Smooth muscle cell of the brain vasculature (primary cell): ENCODE measurements around the gene SH2D1A.

Experiments used
- DNase-seq: peaks from one replicate; pipeline ENCODE4 v3.0.0-alpha.2; 2012; ENCODE audit warnings: low read depth, low spot score

Gene SH2D1A

GRCh38 chrX:124415115-124415800, 68.9 kb downstream of the SH2D1A start:
- DNase-seq = no peak

GRCh38 chrX:124421898-124422655, 75.7 kb downstream of the SH2D1A start:
- no peak for DNase-seq
